NCI-H2196 treated with DMSO at 0.1 percent for 48 hours (cell line): ENCODE results near the gene C19orf33.
"Not testable (repeated sequence)": the region's sequence is repeated elsewhere in the genome, so short reads cannot be mapped to it uniquely, and the experiment has no call there.

Experiments
- DNase-seq: peaks from one replicate; lab custom pipeline; 2025; ENCODE audit not compliant: unreplicated experiment; lab: John Stamatoyannopoulos, UW

The C19orf33 gene

DNA sequence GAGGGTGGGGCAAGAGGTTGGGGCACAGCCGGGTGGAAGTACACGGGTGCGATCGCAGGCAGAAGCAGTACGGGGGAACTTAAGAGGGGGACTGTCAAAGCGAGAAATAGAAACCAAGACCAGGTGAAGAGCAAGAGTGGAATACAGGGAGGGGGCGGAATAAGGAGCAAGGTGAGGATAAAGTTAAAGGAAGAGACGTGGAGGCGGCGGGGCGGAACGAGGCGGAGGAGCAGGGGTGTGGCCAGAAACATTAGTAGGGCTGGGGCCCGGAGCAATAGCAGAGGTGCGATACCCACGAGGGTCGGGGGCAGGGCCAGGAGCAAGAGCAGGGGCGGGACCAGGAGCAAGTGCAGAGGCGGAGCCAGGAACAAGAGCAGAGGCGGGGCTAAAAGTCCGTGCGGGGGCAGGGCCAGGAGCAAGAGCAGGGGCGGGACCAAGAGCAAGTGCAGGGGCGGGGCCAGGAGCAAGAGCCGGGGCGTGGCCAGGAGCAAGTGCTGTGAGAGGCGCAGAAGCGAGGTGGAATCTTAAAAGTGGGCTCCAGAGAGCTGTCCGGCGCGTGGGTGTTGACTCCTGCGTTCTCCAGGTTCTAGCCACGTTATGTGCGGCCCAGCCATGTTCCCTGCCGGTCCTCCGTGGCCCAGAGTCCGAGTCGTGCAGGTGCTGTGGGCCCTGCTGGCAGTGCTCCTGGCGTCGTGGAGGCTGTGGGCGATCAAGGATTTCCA is 32.7 kb downstream of the C19orf33 start:
- DNase-seq: peak; percentile 98

DNA sequence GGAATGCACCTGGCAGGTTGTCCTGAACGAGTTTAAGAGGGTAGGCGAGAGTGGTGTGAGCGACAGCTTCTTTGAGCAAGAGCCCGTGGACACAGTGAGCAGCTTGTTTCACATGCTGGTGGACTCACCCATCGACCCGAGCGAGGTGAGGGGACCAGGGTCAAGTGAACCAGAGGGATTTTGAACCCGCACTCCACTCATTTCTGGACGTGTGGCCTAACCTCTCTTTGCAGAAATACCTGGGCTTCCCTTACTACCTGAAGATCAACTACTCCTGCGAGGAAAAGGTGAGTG is 33.3 kb downstream of the C19orf33 start:
- DNase-seq: no peak

- not testable (repeated sequence) for DNase-seq
Observed at GRCh38 chr19:38339011-38339410, 35.0 kb downstream of the C19orf33 start.

GRCh38 chr19:38340927-38341326 is 36.9 kb downstream of the C19orf33 start:
- DNase-seq: no peak

- no peak for DNase-seq
Observed at GRCh38 chr19:38346837-38347236, 42.8 kb downstream of the C19orf33 start.

GRCh38 chr19:38350883-38351282 is 46.8 kb downstream of the C19orf33 start:
- no peak for DNase-seq

DNA sequence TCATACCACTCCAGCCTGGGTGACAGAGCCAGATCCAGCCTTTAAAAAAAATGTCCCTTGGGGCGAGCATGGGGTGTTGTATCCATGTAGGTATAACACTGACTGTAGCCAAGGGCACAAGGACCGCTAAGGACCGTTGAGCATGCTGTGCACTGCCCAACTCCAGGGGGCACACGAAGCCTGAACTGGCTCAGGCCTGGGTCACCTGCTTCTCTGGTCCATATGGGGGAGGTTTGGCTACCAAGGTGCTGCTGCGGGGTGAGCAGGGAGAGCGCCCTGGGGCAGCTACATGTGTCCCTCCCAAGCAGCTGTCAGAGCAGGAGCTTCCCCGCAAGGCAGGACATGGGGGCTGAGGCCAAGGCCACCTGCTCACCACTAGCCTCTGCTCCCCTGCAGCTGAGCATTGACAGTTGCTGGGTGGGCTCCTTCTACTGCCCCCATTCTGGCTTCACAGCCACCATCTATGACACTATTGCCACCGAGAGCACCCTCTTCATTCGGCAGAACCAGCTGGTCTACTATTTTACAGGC is 47.9 kb downstream of the C19orf33 start:
- DNase-seq: no peak

DNA sequence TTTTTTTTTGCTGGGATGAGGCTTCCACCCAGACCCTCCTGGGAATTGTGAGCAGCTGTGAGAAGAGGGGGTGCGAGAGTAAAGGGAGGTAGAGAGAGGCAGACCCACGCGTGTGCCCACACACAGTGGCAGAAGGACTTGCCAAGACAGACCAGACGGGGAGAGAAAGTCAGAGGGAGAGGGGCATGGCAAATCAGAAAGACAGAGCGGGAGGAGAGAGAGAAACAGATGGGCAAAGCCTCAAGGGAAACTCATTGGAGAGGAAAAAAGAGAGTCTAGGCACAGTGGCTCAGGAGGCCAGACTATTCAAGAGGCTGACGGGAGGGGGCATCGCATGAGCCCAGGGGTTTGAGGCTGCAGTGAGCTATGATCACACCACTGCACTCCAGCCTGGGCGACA is 48.6 kb downstream of the C19orf33 start:
- no peak for DNase-seq
